OCI-LY3 (cell line): Measurements from ENCODE around the gene NSFL1C.

ENCODE experiments used
- EZH2phosphoT487 ChIP-seq: fragments of 200-600 bp; shearing (Covaris generic); IDR thresholded peaks from 2 replicates; pipeline ENCODE4 v1.6.1; 2018; ENCODE audit warnings: antibody characterized with exemption, mixed run types, low read depth
- TF ChIP-seq, protein P1 (sequence below): fragments of 200-600, 300-600 bp; sonication (generic); IDR thresholded peaks from 2 replicates; pipeline ENCODE4 v1.5.1; 2014; ENCODE audit warnings: antibody characterized with exemption, low read length, low read depth

GRCh38 chr20:1490643-1491195, 24.1 kb upstream of the NSFL1C start:
- TF ChIP-seq, protein P1, sequence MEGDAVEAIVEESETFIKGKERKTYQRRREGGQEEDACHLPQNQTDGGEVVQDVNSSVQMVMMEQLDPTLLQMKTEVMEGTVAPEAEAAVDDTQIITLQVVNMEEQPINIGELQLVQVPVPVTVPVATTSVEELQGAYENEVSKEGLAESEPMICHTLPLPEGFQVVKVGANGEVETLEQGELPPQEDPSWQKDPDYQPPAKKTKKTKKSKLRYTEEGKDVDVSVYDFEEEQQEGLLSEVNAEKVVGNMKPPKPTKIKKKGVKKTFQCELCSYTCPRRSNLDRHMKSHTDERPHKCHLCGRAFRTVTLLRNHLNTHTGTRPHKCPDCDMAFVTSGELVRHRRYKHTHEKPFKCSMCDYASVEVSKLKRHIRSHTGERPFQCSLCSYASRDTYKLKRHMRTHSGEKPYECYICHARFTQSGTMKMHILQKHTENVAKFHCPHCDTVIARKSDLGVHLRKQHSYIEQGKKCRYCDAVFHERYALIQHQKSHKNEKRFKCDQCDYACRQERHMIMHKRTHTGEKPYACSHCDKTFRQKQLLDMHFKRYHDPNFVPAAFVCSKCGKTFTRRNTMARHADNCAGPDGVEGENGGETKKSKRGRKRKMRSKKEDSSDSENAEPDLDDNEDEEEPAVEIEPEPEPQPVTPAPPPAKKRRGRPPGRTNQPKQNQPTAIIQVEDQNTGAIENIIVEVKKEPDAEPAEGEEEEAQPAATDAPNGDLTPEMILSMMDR, result no peak
- no peak for TF ChIP-seq EZH2phosphoT487
